Neuronal stem cell (in vitro differentiated cells): Measurements from ENCODE around the gene BTRC.
"Not testable (repeated sequence)": the region's sequence is repeated elsewhere in the genome, so short reads cannot be mapped to it uniquely, and the experiment has no call there.

Source experiments
- DNase-seq: peaks from one replicate; pipeline ENCODE4 v3.0.0-alpha.2; 2013; ENCODE audit warnings: low spot score
- H2AFZ ChIP-seq: one replicate; pipeline ENCODE4 v1.6.1; 2013; ENCODE audit warnings: mild to moderate bottlenecking, low read length, inconsistent platforms
- H2AK5ac ChIP-seq: 2 replicates; pipeline ENCODE4 v1.6.1; 2013; ENCODE audit warnings: low read depth, mild to moderate bottlenecking, inconsistent platforms, low read length, moderate library complexity, mixed read lengths
- H2BK120ac ChIP-seq: 2 replicates; pipeline ENCODE4 v1.6.1; 2013; ENCODE audit warnings: low read depth, mild to moderate bottlenecking, inconsistent platforms, low read length, moderate library complexity, mixed read lengths
- H2BK12ac ChIP-seq: one replicate; pipeline ENCODE4 v1.6.1; 2013; ENCODE audit warnings: low read length, inconsistent platforms
- H2BK15ac ChIP-seq: 2 replicates; pipeline ENCODE4 v1.6.1; 2013; ENCODE audit warnings: mild to moderate bottlenecking, low read length, inconsistent platforms, mixed read lengths
- H2BK5ac ChIP-seq: one replicate; pipeline ENCODE4 v1.6.1; 2013; ENCODE audit warnings: inconsistent platforms, mild to moderate bottlenecking, low read length, moderate library complexity
- H3K14ac ChIP-seq: one replicate; pipeline ENCODE4 v1.6.1; 2013; ENCODE audit warnings: low read length, inconsistent platforms
- H3K18ac ChIP-seq: 2 replicates; pipeline ENCODE4 v1.6.1; 2013; ENCODE audit warnings: low read length, inconsistent platforms
- H3K23ac ChIP-seq: 2 replicates; pipeline ENCODE4 v1.6.1; 2013; ENCODE audit warnings: low read depth, mild to moderate bottlenecking, mixed read lengths, low read length, inconsistent platforms; ENCODE audit not compliant: poor library complexity
- H3K27ac ChIP-seq: replicated peaks from 3 replicates; pipeline ENCODE4 v1.5.1; 2013; ENCODE audit warnings: low read length, inconsistent platforms
- H3K27me3 ChIP-seq, 3 experiments: 2 replicates each; pipeline ENCODE4 v1.6.1; 2013; ENCODE audit warnings: low read length in 3 of 3, mild to moderate bottlenecking in 2 of 3, inconsistent platforms in 1 of 3, low read depth in 1 of 3, mixed read lengths in 1 of 3, moderate library complexity in 1 of 3; ENCODE audit not compliant: control insufficient read depth in 3 of 3, insufficient read depth in 3 of 3
- H3K36me3 ChIP-seq, 2 donors: replicated peaks in 1 of 2; 2 replicates each; pipeline ENCODE4 v1.6.1; 2013; ENCODE audit warnings: low read length in 2 of 2; ENCODE audit not compliant: control insufficient read depth in 2 of 2, insufficient read depth in 2 of 2
- H3K4ac ChIP-seq: 2 replicates; pipeline ENCODE4 v1.6.1; 2013; ENCODE audit warnings: inconsistent platforms, mild to moderate bottlenecking, low read length, moderate library complexity
- H3K4me1 ChIP-seq, 2 donors: 1 replicate in 1 of 2; 2 replicates in 1 of 2; pipeline ENCODE4 v1.6.1; 2013; ENCODE audit warnings: low read length in 2 of 2, low read depth in 1 of 2; ENCODE audit not compliant: control insufficient read depth in 2 of 2, insufficient read depth in 1 of 2
- H3K4me2 ChIP-seq: one replicate; pipeline ENCODE4 v1.6.1; 2013; ENCODE audit warnings: mild to moderate bottlenecking, low read length, inconsistent platforms; ENCODE audit not compliant: insufficient read depth, poor library complexity, severe bottlenecking
- H3K4me3 ChIP-seq, 2 donors: 2 replicates each; pipeline ENCODE4 v1.5.1; 2013; ENCODE audit warnings: low read length in 2 of 2, mild to moderate bottlenecking in 2 of 2, inconsistent platforms in 1 of 2, moderate library complexity in 1 of 2
- H3K79me1 ChIP-seq: one replicate; pipeline ENCODE4 v1.6.1; 2013; ENCODE audit warnings: low read depth, mild to moderate bottlenecking, inconsistent platforms, low read length, moderate library complexity
- H3K9ac ChIP-seq: one replicate; pipeline ENCODE4 v1.6.1; 2013; ENCODE audit warnings: mild to moderate bottlenecking, low read depth, low read length, inconsistent platforms; ENCODE audit not compliant: poor library complexity
- H3K9me3 ChIP-seq, 2 donors: replicated peaks in 1 of 2; 2 replicates each; pipeline versions ENCODE3 to v1.6.1; 2013; ENCODE audit warnings: low read length in 2 of 2, mild to moderate bottlenecking in 2 of 2, inconsistent platforms in 1 of 2, low read depth in 1 of 2, mixed read lengths in 1 of 2, moderate library complexity in 1 of 2; ENCODE audit not compliant: control insufficient read depth in 2 of 2, insufficient read depth in 1 of 2
- H4K8ac ChIP-seq: one replicate; pipeline ENCODE4 v1.6.1; 2013; ENCODE audit warnings: low read depth, mild to moderate bottlenecking, inconsistent platforms, low read length, moderate library complexity
- H4K91ac ChIP-seq: one replicate; pipeline ENCODE4 v1.6.1; 2013; ENCODE audit warnings: low read length, low read depth, mild to moderate bottlenecking, inconsistent platforms; ENCODE audit not compliant: poor library complexity
- WGBS, 2 donors: extraction: QIAGEN DNeasy Blood & Tissue Kit; methylation state at CpG; one replicate each; pipeline ENCODE4 v1.1.7; 2013; ENCODE audit warnings: missing lambda C conversion rate in 2 of 2, mixed read lengths in 1 of 2; ENCODE audit not compliant: insufficient read length in 2 of 2, insufficient replicate concordance in 1 of 2; ENCODE audit errors: extremely low coverage in 2 of 2; 5-methylcytosine and 5-hydroxymethylcytosine counted together

BTRC gene

DNA sequence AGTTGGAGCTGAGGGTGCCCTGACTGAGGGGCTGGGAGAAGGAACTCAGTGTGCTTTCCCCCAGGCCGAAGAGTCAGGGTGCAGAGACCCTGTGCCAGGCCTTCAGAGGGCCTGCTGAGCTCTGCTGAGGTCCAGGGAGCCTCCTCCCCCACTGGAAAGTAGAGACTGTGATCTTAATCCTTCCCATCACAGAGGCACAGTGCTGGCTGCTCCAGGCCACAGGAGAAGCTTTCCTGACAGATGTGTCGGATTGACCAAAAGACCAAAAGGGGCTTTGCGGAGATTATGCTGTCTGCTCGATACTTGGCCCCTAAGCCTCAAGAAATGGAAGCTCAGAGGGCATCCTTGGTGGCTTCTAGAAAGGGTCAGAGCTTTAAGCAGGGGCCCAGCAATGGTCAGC, 32.9 kb upstream of the BTRC start:
- no peak overlapping the region for H3K4ac ChIP-seq

GRCh38 chr10:101322266-101323108, 31.5 kb upstream of the BTRC start:
- no peak overlapping the region for H3K4me3 ChIP-seq
- H3K4me2 ChIP-seq, result no peak overlapping the region
- no peak overlapping the region for H2BK120ac ChIP-seq
- no peaks in the 10 kb centered on the region for H3K9me3 ChIP-seq
- H3K79me1 ChIP-seq, result no peaks in the 10 kb centered on the region
- H2BK15ac ChIP-seq, result no peak overlapping the region
- no peak overlapping the region for H4K8ac ChIP-seq
- H3K27me3 ChIP-seq, result peaks cover 0 to 56% (median 0%) of the 10 kb centered on the region in 3 experiments
- no peak overlapping the region for H3K14ac ChIP-seq
- H3K18ac ChIP-seq, result no peak overlapping the region
- no peak overlapping the region for H2AFZ ChIP-seq
- no peak overlapping the region for H3K9ac ChIP-seq
- H3K4ac ChIP-seq, result no peak overlapping the region
- H3K36me3 ChIP-seq, result no peaks in the 10 kb centered on the region
- H4K91ac ChIP-seq, result no peak overlapping the region
- H2BK5ac ChIP-seq, result no peak overlapping the region
- H2BK12ac ChIP-seq, result no peak overlapping the region
- DNase-seq, result no peak
- peaks cover 0 to 28% of the 10 kb centered on the region in 2 donors for H3K4me1 ChIP-seq
- H2AK5ac ChIP-seq, result no peak overlapping the region
- no peak overlapping the region for H3K27ac ChIP-seq
- no peak overlapping the region for H3K23ac ChIP-seq
- WGBS, 2 donors, result no CpG with 5 or more reads among the region's 21 CpGs

More for the DNA sequence above, 32.9 kb upstream of the BTRC start:
- Histone ChIP-seq H3K4me3 (no peak overlapping the region), H2BK5ac (peak overlapping the region; percentile 11), H3K9me3 (no peaks in the 10 kb centered on the region), H3K14ac (no peak overlapping the region), H3K27ac (no peak overlapping the region), H3K4me1 (peaks cover 0 to 28% of the 10 kb centered on the region in 2 donors), H4K8ac (no peak overlapping the region), H2BK12ac (no peak overlapping the region), H3K9ac (no peak overlapping the region), H3K23ac (no peak overlapping the region), H2BK15ac (peak overlapping the region; percentile 24), H3K36me3 (no peaks in the 10 kb centered on the region), H3K27me3 (peaks cover 0 to 68% (median 0%) of the 10 kb centered on the region in 3 experiments), H3K18ac (peak overlapping the region; percentile 84), H3K4me2 (no peak overlapping the region), H2AFZ (no peak overlapping the region), H2AK5ac (peak overlapping the region; percentile 70), H2BK120ac (no peak overlapping the region), H4K91ac (no peak overlapping the region), H3K79me1 (no peaks in the 10 kb centered on the region)
- no CpG with 5 or more reads among the region's 4 CpGs for WGBS, 2 donors
- no peak for DNase-seq

DNA sequence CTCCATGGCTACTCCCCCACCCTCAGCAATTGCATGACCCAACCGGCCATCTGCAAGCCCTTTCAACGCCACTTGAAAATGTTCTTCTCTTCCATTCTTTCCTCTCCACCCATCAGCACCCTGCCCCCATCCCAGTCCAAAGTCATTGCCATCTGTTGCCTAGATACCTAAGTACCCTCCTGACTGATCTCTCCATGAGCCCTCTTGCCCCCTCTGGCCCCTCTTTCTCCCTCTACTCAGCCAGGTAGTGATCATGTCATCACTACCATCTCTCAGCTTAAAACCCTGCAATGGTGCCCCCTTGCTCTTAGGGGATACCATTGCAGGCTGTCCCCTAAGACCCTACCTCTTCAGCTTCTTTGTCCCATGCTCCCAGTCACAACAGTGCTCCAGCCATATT, 30.5 kb upstream of the BTRC start:
- no peak overlapping the region for H3K18ac ChIP-seq
- no peak overlapping the region for H4K91ac ChIP-seq
- peaks cover 0 to 47% (median 0%) of the 10 kb centered on the region in 3 experiments for H3K27me3 ChIP-seq
- no peak overlapping the region for H3K4ac ChIP-seq
- no peak overlapping the region for H3K14ac ChIP-seq
- no peak overlapping the region for H2BK5ac ChIP-seq
- WGBS, 2 donors, result no CpG with 5 or more reads among the region's 2 CpGs
- no peak overlapping the region for H3K23ac ChIP-seq
- H2BK120ac ChIP-seq, result no peak overlapping the region
- H3K79me1 ChIP-seq, result no peaks in the 10 kb centered on the region
- H3K4me3 ChIP-seq, result no peak overlapping the region
- H2BK12ac ChIP-seq, result peak overlapping the region; percentile 7
- peaks cover 0 to 28% of the 10 kb centered on the region in 2 donors for H3K4me1 ChIP-seq
- no peak overlapping the region for H4K8ac ChIP-seq
- H3K4me2 ChIP-seq, result no peak overlapping the region
- H2BK15ac ChIP-seq, result no peak overlapping the region
- no peaks in the 10 kb centered on the region for H3K9me3 ChIP-seq
- H3K9ac ChIP-seq, result no peak overlapping the region
- no peaks in the 10 kb centered on the region for H3K36me3 ChIP-seq
- no peak overlapping the region for H2AFZ ChIP-seq
- H3K27ac ChIP-seq, result no peak overlapping the region
- no peak for DNase-seq
- H2AK5ac ChIP-seq, result no peak overlapping the region

- not testable (repeated sequence) for H2BK15ac ChIP-seq, H3K14ac ChIP-seq, H2BK12ac ChIP-seq, H3K9me3 ChIP-seq, H3K36me3 ChIP-seq, H4K8ac ChIP-seq, H2AK5ac ChIP-seq, H3K4ac ChIP-seq, H2BK5ac ChIP-seq, DNase-seq, H3K79me1 ChIP-seq, H3K27ac ChIP-seq, H3K4me3 ChIP-seq, H3K4me1 ChIP-seq, H3K9ac ChIP-seq, H2AFZ ChIP-seq, H4K91ac ChIP-seq, H3K18ac ChIP-seq, H3K4me2 ChIP-seq, H2BK120ac ChIP-seq, H3K23ac ChIP-seq
- H3K27me3 ChIP-seq, result peaks cover 0 to 51% (median 0%) of the 10 kb centered on the region in 3 experiments
- no CpG with 5 or more reads among the region's 1 CpG for WGBS, 2 donors
Observed at GRCh38 chr10:101327454-101327853, 26.5 kb upstream of the BTRC start.
